HG03135 (cell line): ENCODE data around the gene TARBP1.
"Not testable (repeated sequence)": the region's sequence is repeated elsewhere in the genome, so short reads cannot be mapped to it uniquely, and the experiment has no call there.

Source experiments
- ATAC-seq: cut with Tn5 transposase; IDR thresholded peaks from one replicate; pipeline ENCODE4 v1.9.1; 2021; ENCODE audit warnings: mild to moderate bottlenecking, moderate library complexity; ENCODE audit not compliant: unreplicated experiment

TARBP1 gene

DNA sequence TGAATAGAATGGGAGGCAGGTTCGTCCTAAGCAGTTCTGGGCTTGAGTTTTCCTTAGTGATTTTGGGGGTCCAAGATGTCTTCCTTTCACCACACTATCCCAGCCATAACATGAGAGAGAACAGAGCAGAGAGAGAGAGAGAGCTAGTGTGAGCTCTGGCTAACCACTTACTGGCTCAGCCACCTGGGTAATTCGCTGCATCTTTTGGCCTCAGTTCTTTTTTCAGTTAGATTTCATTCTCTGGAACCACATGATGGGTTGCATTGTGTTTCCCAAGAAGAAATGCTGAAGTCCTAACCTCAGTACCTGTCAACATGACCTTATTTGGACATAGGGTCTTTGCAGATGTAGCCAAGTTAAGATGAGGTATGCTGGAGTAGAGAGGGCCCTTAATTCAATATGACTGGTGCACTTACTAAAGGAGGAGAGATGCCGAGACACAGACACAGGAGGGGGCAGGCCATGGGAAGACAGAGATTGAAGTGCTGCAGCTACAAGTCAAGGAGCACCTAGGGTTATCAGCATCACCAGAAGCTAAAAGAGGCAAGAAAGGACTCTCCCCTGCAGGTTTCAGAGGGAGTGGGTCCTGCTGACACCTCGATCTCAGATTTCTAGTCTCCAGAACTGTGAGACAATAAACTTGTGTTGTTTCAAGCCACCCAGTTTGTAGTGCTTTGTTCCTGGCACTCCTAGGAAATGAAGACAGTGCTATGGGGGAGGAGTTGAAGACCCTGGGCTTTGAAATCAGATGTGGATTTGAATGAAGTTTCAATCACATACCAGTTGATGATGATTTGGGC is 26.2 kb upstream of the TARBP1 start:
- ATAC-seq: no peak

DNA sequence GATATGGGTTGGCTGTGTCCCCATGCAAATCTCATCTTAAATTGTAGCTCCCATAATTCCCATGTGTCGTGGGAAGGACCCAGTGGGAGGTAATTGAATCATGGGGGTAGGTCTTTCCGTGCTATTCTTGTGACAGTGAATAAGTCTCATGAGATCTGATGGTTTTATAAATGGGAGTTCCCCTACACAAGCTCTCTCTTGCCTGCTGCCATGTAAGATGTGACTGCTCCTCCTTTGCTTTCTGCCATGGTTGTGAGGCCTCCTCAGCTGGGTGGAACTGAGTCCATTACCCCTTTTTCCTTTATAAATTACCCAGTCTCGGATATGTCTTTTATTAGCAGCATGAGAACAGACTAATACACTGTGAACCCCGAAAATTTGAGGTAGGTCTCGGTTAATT is 25.3 kb upstream of the TARBP1 start:
- not testable (repeated sequence) for ATAC-seq

DNA sequence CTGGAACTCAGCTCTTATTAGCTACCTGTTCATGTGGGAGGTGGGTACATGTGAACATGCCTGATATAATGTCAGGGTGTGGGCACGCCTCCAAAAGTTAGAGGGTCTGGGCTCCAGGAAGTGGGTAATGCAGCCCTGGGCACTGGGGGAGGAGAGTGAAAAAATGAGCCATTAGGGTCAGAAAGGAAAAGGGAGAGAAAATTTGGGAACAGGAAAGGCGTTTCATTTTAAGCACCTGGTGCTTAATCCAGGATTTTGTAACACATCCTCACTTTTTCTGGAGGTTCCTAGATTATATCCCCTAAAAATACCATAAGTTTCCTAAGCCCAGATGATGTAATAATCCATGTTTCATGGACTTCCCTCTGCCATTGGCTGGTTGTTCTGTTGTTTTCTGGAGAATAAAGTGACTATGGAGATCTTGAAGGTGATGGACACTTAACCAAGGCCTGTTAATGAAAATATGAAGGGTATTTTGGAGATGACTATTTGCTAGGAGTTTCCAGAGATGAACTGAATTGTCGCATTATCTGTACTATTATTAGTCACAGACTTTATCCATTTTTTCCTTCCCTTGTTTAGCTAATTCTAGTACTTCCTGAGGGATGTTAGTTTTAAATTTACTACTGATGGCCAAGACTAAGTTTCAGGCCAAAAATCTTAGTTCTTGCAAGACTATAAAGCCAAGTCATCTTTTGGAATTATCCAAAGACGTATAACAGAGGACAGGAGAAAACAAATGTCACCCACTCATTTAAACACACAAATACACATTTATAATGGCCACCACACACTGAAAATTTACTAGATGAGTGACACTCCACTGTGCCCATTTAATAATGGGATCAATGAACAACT is 24.4 kb upstream of the TARBP1 start:
- no peak for ATAC-seq

DNA sequence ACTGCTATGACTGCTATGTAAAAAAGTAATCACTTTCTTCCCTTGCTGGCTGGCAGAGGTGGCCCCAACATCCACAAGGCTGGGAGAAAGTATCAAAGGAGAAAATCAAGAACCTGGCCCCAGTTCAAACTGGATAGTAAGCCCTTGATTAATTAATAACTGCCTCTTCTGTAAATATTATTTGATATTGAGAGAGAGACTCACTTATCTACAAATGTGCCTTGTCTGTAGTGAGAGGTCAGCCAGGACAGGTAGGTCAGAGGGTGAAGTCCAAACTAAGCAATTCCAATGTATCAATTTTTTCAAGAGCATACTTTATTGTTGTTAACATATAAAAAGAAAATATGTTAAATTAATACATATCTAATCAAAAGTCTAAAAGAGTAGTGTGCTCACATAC is 23.8 kb upstream of the TARBP1 start:
- ATAC-seq: no peak

DNA sequence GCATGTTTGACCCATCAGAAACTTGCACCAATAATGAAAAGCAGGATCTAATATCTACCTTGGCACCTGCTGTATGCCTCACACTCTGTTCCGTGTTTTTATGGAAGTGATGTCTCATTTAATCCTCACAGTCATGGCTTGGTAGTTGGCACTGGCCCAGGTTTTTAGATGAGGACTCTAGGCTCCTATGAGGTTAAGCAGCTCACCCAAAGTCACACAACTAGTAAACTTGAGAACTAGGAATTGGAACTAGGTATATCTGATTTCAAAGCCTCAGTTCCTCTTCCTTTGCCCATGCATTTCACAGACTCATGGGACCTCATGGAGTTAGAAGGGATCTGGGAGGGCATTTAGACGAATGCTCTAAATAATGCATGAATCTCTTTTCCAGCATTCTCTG is 21.3 kb upstream of the TARBP1 start:
- ATAC-seq: no peak

DNA sequence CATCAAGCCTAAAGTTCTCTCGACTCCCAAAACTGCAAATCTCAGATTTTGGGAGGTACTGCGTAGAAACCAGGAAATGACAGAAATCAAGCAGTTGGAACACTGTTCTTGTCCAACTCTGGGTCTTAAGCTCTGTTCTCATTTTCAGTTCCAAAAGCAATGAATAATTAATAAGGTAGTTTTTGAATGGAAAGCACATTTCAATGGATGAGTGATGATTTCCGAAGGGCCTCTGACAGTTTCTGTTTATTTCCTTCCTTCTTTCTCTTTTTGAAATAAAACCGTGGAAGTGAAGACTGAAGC is 20.9 kb upstream of the TARBP1 start:
- ATAC-seq: no peak

DNA sequence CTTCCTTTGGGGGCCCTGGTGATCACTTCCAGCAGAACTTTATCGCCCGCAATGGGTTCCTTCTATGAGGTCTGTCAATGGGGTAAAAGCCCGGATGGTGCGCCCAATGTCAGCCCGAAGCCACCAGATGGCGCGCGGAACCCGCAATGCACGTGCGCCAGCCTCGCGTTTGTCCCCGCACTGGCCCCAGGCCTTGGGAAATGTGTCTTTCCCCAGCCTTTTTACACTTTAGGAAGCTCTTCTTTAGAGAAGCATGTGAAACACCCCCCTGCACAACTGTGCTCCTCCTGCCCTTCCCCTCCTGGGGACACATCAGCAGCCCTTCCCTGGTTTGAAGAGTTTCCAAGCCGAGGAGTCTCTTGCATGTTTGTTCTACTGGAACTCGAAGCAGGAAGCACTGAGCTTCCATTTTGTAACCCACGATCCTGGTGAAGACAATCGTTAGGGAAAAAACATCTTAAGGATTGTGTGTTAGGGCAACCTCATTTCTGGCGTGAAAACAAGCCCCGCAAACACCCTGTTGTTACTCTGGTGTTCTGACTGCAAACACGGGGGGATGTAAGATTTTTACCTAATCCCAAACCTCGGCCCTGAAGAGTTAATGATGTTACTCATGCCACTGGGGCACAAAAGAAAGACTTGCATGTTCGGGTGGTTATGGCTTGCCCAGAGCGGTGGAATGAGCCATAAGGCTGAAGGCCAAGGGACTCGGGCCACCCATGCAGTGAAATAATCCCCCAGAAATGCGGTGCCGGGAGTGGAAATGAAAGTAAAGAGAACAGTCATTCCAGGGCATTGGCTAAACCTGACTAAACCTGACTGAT is 20.4 kb upstream of the TARBP1 start:
- peak; percentile 43 for ATAC-seq

DNA sequence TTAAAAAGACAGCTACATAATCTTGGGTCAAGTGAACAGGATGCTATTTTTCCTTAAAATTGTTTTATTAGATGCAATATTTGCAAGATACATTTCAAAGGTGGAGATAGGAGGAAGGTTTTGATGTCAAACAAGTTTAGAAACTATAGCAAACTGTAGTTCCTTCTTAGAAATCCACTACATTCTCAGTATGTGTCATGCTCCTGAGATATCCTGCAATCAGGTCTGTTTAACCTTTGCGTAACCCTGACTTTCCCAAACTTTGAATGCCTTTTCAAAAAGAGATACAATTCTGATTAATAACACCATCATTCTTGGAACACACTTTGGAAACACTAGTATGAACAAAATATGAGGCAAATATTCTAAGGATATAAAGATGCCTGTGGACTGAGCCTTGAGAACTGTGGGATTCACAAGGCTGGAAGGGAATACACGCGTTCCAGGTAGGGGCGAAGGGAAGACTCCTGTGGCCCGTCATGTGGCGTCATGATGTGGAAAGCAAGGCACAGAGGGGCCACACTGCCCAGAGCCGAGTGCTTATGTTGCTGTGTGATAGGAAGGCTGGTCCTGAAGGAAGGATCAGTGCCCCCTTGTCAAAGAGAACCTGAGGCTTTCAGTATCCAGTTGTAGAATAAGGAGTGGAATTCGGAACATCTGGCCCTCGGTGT is 19.6 kb upstream of the TARBP1 start:
- no peak for ATAC-seq

DNA sequence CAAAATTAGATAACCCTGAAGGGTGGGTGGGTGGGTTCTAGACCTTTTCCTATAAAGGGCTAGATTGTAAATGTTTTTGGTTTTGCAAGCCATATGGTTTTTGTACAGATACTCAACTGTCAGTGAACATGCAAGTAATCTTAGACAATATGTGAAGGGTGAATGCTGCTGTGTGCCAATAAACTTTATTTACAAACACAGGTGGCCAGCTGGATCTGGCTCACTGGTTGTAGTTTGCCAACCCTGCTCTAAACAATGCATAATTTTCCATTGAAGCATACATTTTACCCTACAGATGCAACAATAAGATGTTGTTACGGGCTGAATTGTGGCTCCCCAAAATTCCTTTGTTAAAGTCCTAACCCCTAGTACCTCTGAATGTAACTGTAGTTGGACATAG is 18.6 kb upstream of the TARBP1 start:
- ATAC-seq: no peak

DNA sequence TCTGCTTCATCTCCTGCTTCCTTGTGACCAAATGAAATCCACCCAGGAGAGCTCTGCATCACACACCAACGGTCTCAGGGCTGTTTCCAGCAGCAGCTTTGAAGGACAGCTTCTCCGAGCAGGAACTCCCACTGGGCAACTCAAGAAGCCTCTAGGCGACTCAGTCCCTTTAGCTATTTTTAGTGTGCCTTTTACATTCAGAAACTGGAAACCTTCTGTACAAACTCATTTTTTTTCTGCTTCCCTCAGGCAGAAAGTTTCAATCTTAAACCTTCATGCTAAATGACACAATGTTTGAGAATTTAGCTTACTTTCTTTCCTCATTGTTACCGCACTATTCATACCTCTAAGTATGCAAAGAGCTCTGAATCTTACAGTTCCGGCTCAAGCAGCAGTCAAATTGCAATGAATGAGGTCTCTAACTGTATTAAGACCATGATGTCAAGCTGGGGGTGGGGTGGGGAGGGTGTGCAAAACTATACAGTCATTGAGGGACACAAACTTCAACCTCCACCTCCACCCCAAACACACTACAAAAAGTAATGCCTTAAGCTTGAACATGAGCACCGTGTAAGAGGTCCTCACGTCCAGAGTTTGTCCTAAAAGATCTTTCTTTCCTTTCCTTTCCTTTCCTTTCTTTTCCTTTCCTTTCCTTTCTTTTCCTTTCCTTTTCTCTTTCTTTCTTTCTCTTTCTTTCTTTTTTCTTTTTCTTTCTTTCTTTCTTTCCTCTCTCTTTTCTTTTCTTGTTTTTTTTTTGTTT is 16.4 kb upstream of the TARBP1 start:
- ATAC-seq: peak; percentile 72

DNA sequence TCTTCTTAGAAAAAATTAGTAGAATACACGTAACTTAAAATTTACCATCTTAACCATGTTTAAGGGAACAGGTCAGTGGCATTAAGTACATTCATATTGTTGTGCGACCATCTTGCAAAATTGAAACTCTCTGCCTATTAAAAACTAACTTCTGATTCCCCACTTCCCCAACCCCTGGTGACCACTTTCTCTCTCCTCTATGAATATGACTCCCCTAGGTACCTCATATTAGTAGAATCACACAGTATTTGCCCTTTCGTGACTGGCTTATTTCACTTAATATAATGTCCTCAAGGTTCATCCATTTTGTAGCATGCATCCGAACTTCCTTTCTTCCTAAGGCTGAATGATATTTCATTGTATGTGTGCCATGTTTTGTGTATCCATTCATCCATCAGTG is 15.1 kb upstream of the TARBP1 start:
- no peak for ATAC-seq

DNA sequence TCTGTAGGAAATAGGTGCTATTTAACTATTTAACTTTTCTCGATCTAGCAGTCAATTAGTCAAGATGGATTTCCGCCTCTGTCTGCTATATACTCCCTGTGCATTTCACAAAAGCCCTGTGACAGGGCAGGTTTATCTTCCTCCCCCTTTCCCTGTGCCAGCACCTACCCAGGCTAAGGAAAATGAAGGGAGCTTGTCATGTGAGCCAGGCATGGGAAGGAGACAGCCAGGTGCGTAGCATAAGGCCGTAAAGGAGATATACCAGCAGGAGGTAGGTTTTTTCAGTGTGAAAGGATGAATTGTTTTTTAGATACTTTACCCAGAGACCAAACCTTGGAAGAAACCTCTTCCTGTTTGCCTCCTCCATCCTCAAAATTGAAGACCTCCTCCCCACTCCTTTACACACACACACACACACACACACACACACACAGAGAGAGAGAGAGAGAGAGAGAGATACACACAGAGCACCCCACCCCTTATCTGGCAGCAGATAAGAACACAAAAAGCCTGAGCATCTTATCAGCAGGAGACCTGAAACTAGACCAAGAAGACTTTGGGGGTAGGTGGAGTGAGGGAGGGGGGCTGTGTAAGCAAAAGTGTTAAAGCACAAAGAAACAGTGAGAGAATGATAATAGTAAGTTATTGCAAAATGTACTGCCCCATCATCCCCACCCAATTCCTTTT is 12.0 kb upstream of the TARBP1 start:
- no peak for ATAC-seq

DNA sequence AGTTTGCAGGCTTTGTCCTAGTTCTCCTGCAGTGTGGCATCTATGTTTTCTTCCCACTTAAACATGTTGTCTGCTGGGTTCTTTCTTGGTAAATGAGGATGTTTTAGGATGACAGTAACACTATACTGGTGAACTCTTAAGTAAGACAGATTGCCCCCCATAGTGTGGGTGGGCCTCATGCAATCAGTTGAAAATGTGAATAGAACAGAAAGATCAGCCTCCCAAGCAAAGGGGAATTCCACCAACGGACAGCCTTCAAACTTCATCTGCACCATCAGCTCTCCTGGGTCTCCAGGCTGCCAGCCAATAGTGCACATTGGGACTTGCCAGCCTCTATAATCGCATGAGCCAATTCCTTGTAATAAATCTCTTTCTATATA is 10.7 kb upstream of the TARBP1 start:
- ATAC-seq: no peak

DNA sequence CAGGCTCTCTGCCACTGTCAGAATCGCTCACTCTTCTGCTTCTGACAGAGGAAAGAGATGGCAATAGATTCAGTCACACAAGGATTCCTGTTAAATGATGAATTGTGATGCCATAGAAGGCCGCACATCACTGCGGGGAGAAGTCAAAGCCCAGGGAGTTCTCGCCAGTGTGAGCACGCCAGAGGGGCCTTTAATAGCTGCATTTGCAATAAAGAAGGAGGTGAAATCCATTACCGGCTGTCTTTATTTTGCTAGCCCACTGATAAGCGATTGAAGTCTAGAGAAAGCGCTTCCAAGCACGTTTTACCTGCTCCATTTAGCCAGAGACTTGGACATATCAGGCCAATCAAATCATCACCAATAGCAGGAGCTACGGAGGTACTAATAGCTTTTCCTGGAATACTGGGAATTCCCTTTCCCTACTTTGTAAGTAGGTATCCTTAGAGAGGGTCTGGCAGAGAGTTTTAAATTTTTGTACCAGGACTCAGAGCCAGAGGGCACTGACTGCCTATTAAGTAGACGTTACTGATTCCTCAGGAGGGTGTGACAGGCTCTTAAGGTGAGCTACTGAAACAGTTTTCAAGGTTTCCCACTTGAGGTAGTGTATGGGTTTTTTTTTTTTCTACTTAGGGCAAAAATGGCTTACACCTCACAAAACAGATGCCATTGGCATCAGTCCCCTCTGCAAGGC is 10.2 kb upstream of the TARBP1 start:
- ATAC-seq: peak; percentile 8

DNA sequence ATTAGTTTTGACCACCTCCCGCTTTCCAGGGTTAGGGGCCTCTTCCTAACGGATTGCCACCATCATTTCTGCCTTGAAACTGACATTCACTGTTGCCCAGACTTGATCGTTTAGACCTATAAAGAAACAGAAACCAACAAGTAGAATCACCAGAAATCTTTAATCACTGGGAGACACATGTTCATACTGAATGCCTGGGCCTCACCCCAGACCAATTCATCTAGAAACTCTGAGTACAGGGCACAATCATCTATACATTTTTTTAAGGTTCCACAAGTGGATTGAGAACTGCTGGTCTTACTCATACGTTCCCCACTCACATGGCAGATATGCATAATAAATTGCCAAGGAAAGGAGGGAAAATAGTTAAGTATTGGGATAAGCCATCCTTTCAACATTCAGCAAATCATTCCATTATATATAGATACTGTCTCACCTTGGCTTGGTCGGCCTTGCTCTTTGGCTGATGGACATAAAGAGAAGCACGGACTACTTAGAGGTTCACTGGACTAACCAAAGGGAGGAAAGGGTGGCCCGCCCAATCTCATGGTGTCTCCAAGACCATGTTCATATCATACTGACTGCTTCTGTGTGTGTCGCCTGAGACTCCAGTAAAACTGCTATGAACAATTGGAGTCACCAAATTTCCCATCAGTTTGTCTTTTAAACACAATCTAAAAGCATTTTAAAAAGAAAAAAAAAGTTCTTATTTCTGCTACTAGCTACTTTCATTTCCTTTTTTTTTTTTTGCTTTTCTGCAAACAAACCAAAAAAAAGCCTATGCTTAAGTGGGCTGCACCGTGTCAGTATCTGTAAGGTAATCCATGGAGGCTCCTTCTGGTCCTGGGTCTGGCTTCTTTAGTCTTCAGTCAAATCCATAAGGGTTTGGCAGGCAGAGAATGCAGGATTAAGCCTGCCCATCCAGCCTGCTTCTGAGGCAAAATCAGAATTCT is 9.4 kb upstream of the TARBP1 start:
- ATAC-seq: peak; percentile 42

DNA sequence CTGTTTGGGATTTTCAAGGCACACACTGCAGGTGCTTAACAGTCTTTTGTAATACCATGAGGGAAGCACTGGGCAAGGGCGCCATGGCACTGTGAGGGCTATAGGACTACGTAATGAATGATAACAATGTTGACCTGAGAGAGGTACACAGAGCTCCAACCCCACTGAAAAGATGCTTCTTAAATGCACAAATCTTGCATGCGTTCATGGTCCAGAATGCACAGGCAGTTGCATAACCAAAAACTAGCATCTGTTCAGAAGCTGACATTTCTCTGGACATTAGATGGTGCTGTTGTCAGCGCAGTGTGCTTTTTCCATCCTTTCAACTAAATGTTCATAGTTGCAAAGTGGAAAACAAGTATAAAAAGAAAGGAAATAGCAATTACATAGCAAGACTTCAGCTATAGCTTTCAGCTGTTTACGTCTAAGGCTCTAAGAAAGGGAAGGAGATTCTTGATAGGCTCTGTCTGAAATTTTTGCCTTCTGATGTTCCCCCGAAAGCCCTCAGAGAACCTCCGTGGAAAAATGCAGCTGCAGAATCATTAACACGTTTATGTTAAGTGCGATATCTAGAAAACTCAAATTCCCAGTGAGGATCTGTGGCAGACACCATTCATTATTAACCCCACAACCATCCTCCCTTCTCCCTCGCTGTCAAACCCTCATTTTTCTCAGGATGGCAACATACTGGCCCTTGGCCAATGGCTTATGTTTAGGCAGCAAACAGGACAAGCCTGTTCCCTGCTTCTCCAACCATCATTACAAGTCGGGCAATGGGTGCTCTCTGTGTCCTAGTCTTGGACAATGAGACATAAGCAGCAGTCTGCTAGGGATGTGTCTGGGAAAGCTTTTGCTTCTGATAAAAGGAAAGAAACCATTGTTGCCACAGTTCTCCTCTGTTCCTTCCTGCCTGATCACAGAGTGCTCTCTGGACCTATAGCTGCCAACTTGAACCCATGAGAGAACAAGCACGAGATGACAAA is 8.2 kb upstream of the TARBP1 start:
- no peak for ATAC-seq
